ENCODE data around the gene RASAL2.

- no peak for TF ChIP-seq POLR2A (IDR thresholded peaks at IDR 0.05; ENCODE audit: low read depth, low read length)
- no peak for TF ChIP-seq POLR2AphosphoS5 (IDR thresholded peaks at IDR 0.05; ENCODE audit: low read depth, low read length)
- TF ChIP-seq TAF1 (IDR thresholded peaks at IDR 0.05; ENCODE audit: low read depth, low read length): no peak
These were observed 16.0 kb upstream of the RASAL2 start for GRCh38 chr1:178077917-178078316.

Data from GM12891 (cell line).